ENCODE data around the gene MORC4. TPM values are rescaled to one million over a fixed set of nuclear protein-coding genes. Genes with fewer than 3 reads are reported as not detected.
A peak's percentile ranks its signal among the peaks of the same experiment; 100 is the strongest.

Gene MORC4
- total and polyA plus RNA-seq, 9 donors: 33.6 to 40.4 (median 36.6) TPM

GRCh38 chrX:106921637-106922036 is 78.4 kb downstream of the MORC4 start:
- H3K27me3 ChIP-seq (ENCODE audit: control insufficient read depth, insufficient read depth, low read length): peaks cover 30% of the 10 kb centered on the region
- no peaks in the 10 kb centered on the region for H3K4me1 ChIP-seq (ENCODE audit: control insufficient read depth, insufficient read depth, low read length)
- DNase-seq: no peak
- H3K27ac ChIP-seq (ENCODE audit: low read length): no peak overlapping the region
- 83% methylated on average over 1 of the region's 2 CpGs for WGBS (ENCODE audit: insufficient coverage)
- no peaks in the 10 kb centered on the region for H3K9me3 ChIP-seq (replicated peaks; ENCODE audit: control insufficient read depth, low read depth, low read length)
- H3K36me3 ChIP-seq (ENCODE audit: control insufficient read depth, insufficient read depth, low read length): no peaks in the 10 kb centered on the region
- H3K4me3 ChIP-seq (ENCODE audit: low read length): no peak overlapping the region

- Histone ChIP-seq H3K9me3 (replicated peaks; ENCODE audit: control insufficient read depth, low read depth, low read length) (no peaks in the 10 kb centered on the region), H3K4me3 (ENCODE audit: low read length) (no peak within 1 kb of the TSS), H3K27me3 (ENCODE audit: control insufficient read depth, insufficient read depth, low read length) (peaks cover 28% of the 10 kb centered on the region), H3K27ac (ENCODE audit: low read length) (no peak within 1 kb of the TSS), H3K4me1 (ENCODE audit: control insufficient read depth, insufficient read depth, low read length) (no peaks in the 10 kb centered on the region), H3K36me3 (ENCODE audit: control insufficient read depth, insufficient read depth, low read length) (no peaks in the 10 kb centered on the region)
- whole genome bisulfite sequencing (ENCODE audit: insufficient coverage): no CpG with 5 or more reads among the region's 2 CpGs
- no peak for DNase-seq
Observed at GRCh38 chrX:106919932-106920452, 80.0 kb downstream of the MORC4 start, which contains the start of gene CLDN2. TSS of gene CLDN2 (plus strand) at chrX:106920402. CDS start at chrX:106928229, 7,827 bp downstream.

GRCh38 chrX:106917830-106918500 is 82.0 kb downstream of the MORC4 start:
- WGBS (ENCODE audit: insufficient coverage): 63% methylated on average over 5 of the region's 6 CpGs
- Histone ChIP-seq H3K4me3 (ENCODE audit: low read length) (no peak overlapping the region), H3K9me3 (replicated peaks; ENCODE audit: control insufficient read depth, low read depth, low read length) (no peaks in the 10 kb centered on the region), H3K27ac (ENCODE audit: low read length) (no peak overlapping the region), H3K27me3 (ENCODE audit: control insufficient read depth, insufficient read depth, low read length) (peaks cover 36% of the 10 kb centered on the region), H3K36me3 (ENCODE audit: control insufficient read depth, insufficient read depth, low read length) (no peaks in the 10 kb centered on the region), H3K4me1 (ENCODE audit: control insufficient read depth, insufficient read depth, low read length) (no peaks in the 10 kb centered on the region)
- DNase-seq: no peak

- H3K36me3 ChIP-seq (ENCODE audit: control insufficient read depth, insufficient read depth, low read length): no peaks in the 10 kb centered on the region
- H3K27me3 ChIP-seq (ENCODE audit: control insufficient read depth, insufficient read depth, low read length): peaks cover 30% of the 10 kb centered on the region
- no peaks in the 10 kb centered on the region for H3K9me3 ChIP-seq (replicated peaks; ENCODE audit: control insufficient read depth, low read depth, low read length)
- no CpG with 5 or more reads among the region's 2 CpGs for WGBS (ENCODE audit: insufficient coverage)
- no peak overlapping the region for H3K27ac ChIP-seq (ENCODE audit: low read length)
- H3K4me1 ChIP-seq (ENCODE audit: control insufficient read depth, insufficient read depth, low read length): no peaks in the 10 kb centered on the region
- H3K4me3 ChIP-seq (ENCODE audit: low read length): no peak overlapping the region
- no peak for DNase-seq
Observed at GRCh38 chrX:106912864-106913263, 87.1 kb downstream of the MORC4 start.

- Histone ChIP-seq H3K4me1 (ENCODE audit: control insufficient read depth, insufficient read depth, low read length) (no peaks in the 10 kb centered on the region), H3K4me3 (ENCODE audit: low read length) (no peak overlapping the region), H3K36me3 (ENCODE audit: control insufficient read depth, insufficient read depth, low read length) (no peaks in the 10 kb centered on the region), H3K27ac (ENCODE audit: low read length) (no peak overlapping the region), H3K9me3 (replicated peaks; ENCODE audit: control insufficient read depth, low read depth, low read length) (no peaks in the 10 kb centered on the region), H3K27me3 (ENCODE audit: control insufficient read depth, insufficient read depth, low read length) (peaks cover 41% of the 10 kb centered on the region)
- no peak for DNase-seq
- WGBS (ENCODE audit: insufficient coverage): 53% methylated on average over 6 of the region's 6 CpGs
Observed at GRCh38 chrX:106906361-106906760, 93.7 kb downstream of the MORC4 start.

- no peaks in the 10 kb centered on the region for H3K9me3 ChIP-seq (replicated peaks; ENCODE audit: control insufficient read depth, low read depth, low read length)
- H3K4me1 ChIP-seq (ENCODE audit: control insufficient read depth, insufficient read depth, low read length): no peaks in the 10 kb centered on the region
- WGBS (ENCODE audit: insufficient coverage): 79% methylated on average over 4 of the region's 5 CpGs
- no peak overlapping the region for H3K4me3 ChIP-seq (ENCODE audit: low read length)
- peaks cover 41% of the 10 kb centered on the region for H3K27me3 ChIP-seq (ENCODE audit: control insufficient read depth, insufficient read depth, low read length)
- DNase-seq: no peak
- peak overlapping the region; percentile 20 for H3K27ac ChIP-seq (ENCODE audit: low read length)
- H3K36me3 ChIP-seq (ENCODE audit: control insufficient read depth, insufficient read depth, low read length): no peaks in the 10 kb centered on the region
Observed at GRCh38 chrX:106905064-106905708, 94.8 kb downstream of the MORC4 start.

GRCh38 chrX:106903856-106904528 is 96.0 kb downstream of the MORC4 start:
- Histone ChIP-seq H3K4me1 (ENCODE audit: control insufficient read depth, insufficient read depth, low read length) (no peaks in the 10 kb centered on the region), H3K4me3 (ENCODE audit: low read length) (no peak overlapping the region), H3K27ac (ENCODE audit: low read length) (peak overlapping the region; percentile 53), H3K9me3 (replicated peaks; ENCODE audit: control insufficient read depth, low read depth, low read length) (no peaks in the 10 kb centered on the region), H3K36me3 (ENCODE audit: control insufficient read depth, insufficient read depth, low read length) (no peaks in the 10 kb centered on the region), H3K27me3 (ENCODE audit: control insufficient read depth, insufficient read depth, low read length) (peaks cover 37% of the 10 kb centered on the region)
- WGBS (ENCODE audit: insufficient coverage): 66% methylated on average over 4 of the region's 5 CpGs
- peak; percentile 36 for DNase-seq

- peaks cover 37% of the 10 kb centered on the region for H3K27me3 ChIP-seq (ENCODE audit: control insufficient read depth, insufficient read depth, low read length)
- H3K9me3 ChIP-seq (replicated peaks; ENCODE audit: control insufficient read depth, low read depth, low read length): no peaks in the 10 kb centered on the region
- no peaks in the 10 kb centered on the region for H3K36me3 ChIP-seq (ENCODE audit: control insufficient read depth, insufficient read depth, low read length)
- peak within 1 kb of the TSS; percentile 53 for H3K27ac ChIP-seq (ENCODE audit: low read length)
- no CpG with 5 or more reads among the region's 1 CpG for WGBS (ENCODE audit: insufficient coverage)
- H3K4me1 ChIP-seq (ENCODE audit: control insufficient read depth, insufficient read depth, low read length): no peaks in the 10 kb centered on the region
- no peak within 1 kb of the TSS for H3K4me3 ChIP-seq (ENCODE audit: low read length)
- DNase-seq: no peak
Observed at GRCh38 chrX:106903291-106903824, 96.7 kb downstream of the MORC4 start, which contains the start of gene RIPPLY1. TSS of gene RIPPLY1 (minus strand) at chrX:106903341. CDS start at chrX:106903287, 54 bp downstream.

GRCh38 chrX:106902684-106903083 is 97.3 kb downstream of the MORC4 start:
- peaks cover 37% of the 10 kb centered on the region for H3K27me3 ChIP-seq (ENCODE audit: control insufficient read depth, insufficient read depth, low read length)
- no peak overlapping the region for H3K27ac ChIP-seq (ENCODE audit: low read length)
- no peak overlapping the region for H3K4me3 ChIP-seq (ENCODE audit: low read length)
- no CpG with 5 or more reads among the region's 2 CpGs for WGBS (ENCODE audit: insufficient coverage)
- no peaks in the 10 kb centered on the region for H3K4me1 ChIP-seq (ENCODE audit: control insufficient read depth, insufficient read depth, low read length)
- H3K36me3 ChIP-seq (ENCODE audit: control insufficient read depth, insufficient read depth, low read length): no peaks in the 10 kb centered on the region
- no peak for DNase-seq
- H3K9me3 ChIP-seq (replicated peaks; ENCODE audit: control insufficient read depth, low read depth, low read length): no peaks in the 10 kb centered on the region

- H3K9me3 ChIP-seq (replicated peaks; ENCODE audit: control insufficient read depth, low read depth, low read length): no peaks in the 10 kb centered on the region
Observed at GRCh38 chrX:106901781-106902219, 98.2 kb downstream of the MORC4 start.

More at GRCh38 chrX:106901781-106902219, 98.2 kb downstream of the MORC4 start:
- WGBS (ENCODE audit: insufficient coverage): 100% methylated on average over 1 of the region's 4 CpGs
- Histone ChIP-seq H3K36me3 (ENCODE audit: control insufficient read depth, insufficient read depth, low read length) (no peaks in the 10 kb centered on the region), H3K4me3 (ENCODE audit: low read length) (no peak overlapping the region), H3K27ac (ENCODE audit: low read length) (no peak overlapping the region), H3K4me1 (ENCODE audit: control insufficient read depth, insufficient read depth, low read length) (no peaks in the 10 kb centered on the region), H3K27me3 (ENCODE audit: control insufficient read depth, insufficient read depth, low read length) (peaks cover 37% of the 10 kb centered on the region)
- DNase-seq: no peak

All from muscle of leg (tissue), 11 donors.